ENCODE measurements around the gene DIAPH2. TPM values are rescaled to one million over a fixed set of nuclear protein-coding genes. Genes with fewer than 3 reads are reported as not detected.

DIAPH2 gene
- total and polyA plus RNA-seq, 4 donors: 7.2 to 57.6 (median 15.5) TPM

DNA sequence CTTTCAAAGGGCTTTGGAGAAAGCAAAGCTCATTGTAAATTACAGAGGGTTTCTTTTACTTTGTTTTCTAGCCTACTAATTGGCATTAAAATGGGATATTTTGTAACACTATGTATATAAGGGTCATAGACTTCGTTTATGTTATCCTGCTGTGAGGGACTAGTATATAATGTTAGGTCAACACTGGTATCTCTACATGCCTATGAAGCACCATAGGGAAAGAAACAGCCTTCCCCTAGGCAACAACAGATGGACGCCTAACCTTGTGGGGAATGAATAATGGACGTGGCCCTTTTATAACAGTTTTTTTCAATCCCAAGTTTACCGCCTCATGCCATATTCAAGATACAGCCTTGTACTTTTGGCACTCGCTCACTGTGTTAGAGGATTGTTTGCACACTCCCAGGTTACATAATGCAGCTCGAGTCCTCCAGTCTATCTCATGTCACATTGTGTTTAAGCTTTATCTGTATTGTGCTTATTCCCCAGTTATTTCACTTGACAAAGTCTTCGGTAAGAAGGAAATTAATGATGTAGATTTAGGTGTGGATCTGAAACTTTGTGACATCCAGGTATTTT lies 910.1 kb downstream of the DIAPH2 start:
- TF ChIP-seq CTCF (IDR thresholded peaks at IDR 0.05; ENCODE audit: control extremely low read depth, extremely low read depth): no peak
- DNase-seq (peak in 2 of 3 donors; percentile 7 to 18), ATAC-seq (ENCODE audit: insufficient read depth, low FRiP score) (no peak)
- H3K9me3 ChIP-seq (ENCODE audit: control insufficient read depth in 4 of 4, insufficient read depth in 3 of 4, low read length in 3 of 4): no peaks in the 10 kb centered on the region
- no peak overlapping the region for H3K9ac ChIP-seq (ENCODE audit: insufficient read depth in 1 of 2, low read length in 2 of 2)
- no peaks in the 10 kb centered on the region for H3K4me1 ChIP-seq (ENCODE audit: control insufficient read depth in 5 of 5, insufficient read depth in 5 of 5, low read length in 5 of 5)
- no peak overlapping the region for H3K4me3 ChIP-seq
- H3K36me3 ChIP-seq (ENCODE audit: control insufficient read depth in 4 of 4, insufficient read depth in 4 of 4, low read length in 4 of 4): no peaks in the 10 kb centered on the region
- 72 to 82% methylated on average over 7 of the region's 7 CpGs for WGBS, 2 donors
- peaks cover 0 to 21% (median 4%) of the 10 kb centered on the region in 3 donors for H3K27me3 ChIP-seq (ENCODE audit: control insufficient read depth in 3 of 3, insufficient read depth in 3 of 3, low read length in 2 of 3)
- no peak overlapping the region for H3K27ac ChIP-seq (ENCODE audit: low read depth in 1 of 2, low read length in 1 of 2)

- Histone ChIP-seq H3K36me3 (ENCODE audit: control insufficient read depth in 4 of 4, insufficient read depth in 4 of 4, low read length in 4 of 4) (no peaks in the 10 kb centered on the region), H3K9ac (ENCODE audit: insufficient read depth in 1 of 2, low read length in 2 of 2) (no peak overlapping the region), H3K4me1 (ENCODE audit: control insufficient read depth in 5 of 5, insufficient read depth in 5 of 5, low read length in 5 of 5) (no peaks in the 10 kb centered on the region), H3K9me3 (ENCODE audit: control insufficient read depth in 4 of 4, insufficient read depth in 3 of 4, low read length in 3 of 4) (no peaks in the 10 kb centered on the region), H3K27ac (ENCODE audit: low read depth in 1 of 2, low read length in 1 of 2) (no peak overlapping the region), H3K4me3 (no peak overlapping the region), H3K27me3 (ENCODE audit: control insufficient read depth in 3 of 3, insufficient read depth in 3 of 3, low read length in 2 of 3) (peaks cover 0 to 13% (median 0%) of the 10 kb centered on the region in 3 donors)
- no peak for TF ChIP-seq CTCF (IDR thresholded peaks at IDR 0.05; ENCODE audit: control extremely low read depth, extremely low read depth)
- ATAC-seq (ENCODE audit: insufficient read depth, low FRiP score) (no peak), DNase-seq (no peak)
- WGBS, 2 donors: 52 to 54% methylated on average over 6 of the region's 6 CpGs
Measured at GRCh38 chrX:97597954-97598353, 913.3 kb downstream of the DIAPH2 start.

DNA sequence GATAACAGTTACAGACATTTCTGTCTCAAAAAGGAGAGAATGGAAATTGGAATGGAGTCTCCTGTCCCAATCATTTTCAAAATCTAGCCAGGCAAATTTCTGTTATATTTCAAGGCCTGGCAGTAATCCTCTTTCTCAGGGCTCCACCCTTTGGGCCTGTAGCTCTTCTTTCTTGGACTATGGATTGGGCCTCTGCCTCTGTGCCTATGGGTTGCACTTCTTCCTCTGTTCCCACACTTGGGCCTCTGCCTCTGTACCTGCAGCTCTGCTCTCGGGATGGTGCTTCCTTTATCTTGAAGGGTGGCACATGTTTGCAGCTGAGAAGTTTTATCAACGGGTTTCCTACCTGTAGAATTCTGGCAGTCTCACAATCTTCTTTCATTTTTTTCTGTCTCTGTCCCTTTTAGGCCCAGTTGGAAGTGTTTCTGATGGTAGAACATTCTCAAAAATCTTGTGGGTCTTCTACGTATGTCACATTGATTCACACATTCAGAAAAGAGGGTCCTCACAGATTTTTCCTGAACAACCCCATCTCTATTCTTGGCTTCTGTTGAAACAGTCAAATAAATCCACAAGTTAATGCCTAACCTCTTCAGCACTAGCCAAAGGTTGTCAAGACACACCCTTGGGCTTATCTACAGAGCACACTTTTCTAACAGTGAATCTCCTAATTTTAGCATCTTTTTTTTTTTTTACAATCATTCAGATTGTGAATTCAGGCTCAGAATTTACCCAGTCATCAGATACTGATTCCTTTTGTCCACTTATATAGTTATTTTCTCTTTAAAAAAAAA lies 918.0 kb downstream of the DIAPH2 start:
- WGBS, 2 donors: 86 to 93% methylated on average over 3 of the region's 3 CpGs
- ATAC-seq (ENCODE audit: insufficient read depth, low FRiP score) (no peak), DNase-seq (no peak)
- TF ChIP-seq CTCF (IDR thresholded peaks at IDR 0.05; ENCODE audit: control extremely low read depth, extremely low read depth): no peak
- no peak overlapping the region for H3K4me3 ChIP-seq
- H3K9me3 ChIP-seq (ENCODE audit: control insufficient read depth in 4 of 4, insufficient read depth in 3 of 4, low read length in 3 of 4): no peaks in the 10 kb centered on the region
- H3K27me3 ChIP-seq (ENCODE audit: control insufficient read depth in 3 of 3, insufficient read depth in 3 of 3, low read length in 2 of 3): peaks cover 0 to 24% (median 2%) of the 10 kb centered on the region in 3 donors
- H3K27ac ChIP-seq (ENCODE audit: low read depth in 1 of 2, low read length in 1 of 2): no peak overlapping the region
- H3K9ac ChIP-seq (ENCODE audit: insufficient read depth in 1 of 2, low read length in 2 of 2): no peak overlapping the region
- H3K36me3 ChIP-seq (ENCODE audit: control insufficient read depth in 4 of 4, insufficient read depth in 4 of 4, low read length in 4 of 4): no peaks in the 10 kb centered on the region
- H3K4me1 ChIP-seq (ENCODE audit: control insufficient read depth in 5 of 5, insufficient read depth in 5 of 5, low read length in 5 of 5): no peaks in the 10 kb centered on the region
